Measurements from ENCODE around the gene RASSF8. TPM values are rescaled to one million over a fixed set of nuclear protein-coding genes. Genes with fewer than 3 reads are reported as not detected.
A peak's percentile ranks its signal among the peaks of the same experiment; 100 is the strongest.

The RASSF8 gene
- total RNA-seq, 1 experiment from 2014 or later, result 51.2 TPM

GRCh38 chr12:26026713-26027112 lies 68.2 kb downstream of the RASSF8 start:
- H3K36me3 ChIP-seq (ENCODE audit: low read depth, low read length), result no peaks in the 10 kb centered on the region
- H3K4me3 ChIP-seq (ENCODE audit: low read length), result no peak overlapping the region
- DNase-seq, result no peak
- CTCF ChIA-PET, result no interaction called here
- no peak overlapping the region for H3K27ac ChIP-seq (ENCODE audit: low read length)
- peaks cover 13% of the 10 kb centered on the region; the same call in 1 of the 2 replicates for H4K20me1 ChIP-seq (ENCODE audit: low read length)
- ATAC-seq, result no peak
- H3K27me3 ChIP-seq (ENCODE audit: low read length), result no peaks in the 10 kb centered on the region
- H3K9me3 ChIP-seq (ENCODE audit: low read length), result no peaks in the 10 kb centered on the region
- no peaks in the 10 kb centered on the region for H3F3A ChIP-seq (ENCODE audit: low read length, unreplicated experiment)
- intact Hi-C loops (cut with micrococcal nuclease), result loop anchor here (5.0 kb wide), 1 partner anchor 259 kb away; no protein-coding TSS in a partner anchor
- H2AFZ ChIP-seq (ENCODE audit: low read length), result no peak overlapping the region
- H3K79me2 ChIP-seq (ENCODE audit: low read length), result peaks cover 24% of the 10 kb centered on the region
- H3K4me1 ChIP-seq (ENCODE audit: insufficient read depth, low read length), result peaks cover 12% of the 10 kb centered on the region
- no peak overlapping the region for H3K9ac ChIP-seq (ENCODE audit: low read length)
- no TSS peak for BruUV-seq (replicated peaks)
- TF ChIP-seq CTCF (conservative IDR thresholded peaks at IDR 0.05; ENCODE audit: low read depth, low read length) (no peak), EZH2phosphoT487 (IDR thresholded peaks at IDR 0.05; ENCODE audit: borderline replicate concordance, low read length) (no peak), EZH2 (IDR thresholded peaks at IDR 0.05; ENCODE audit: low read length, unreplicated experiment) (no peak)
- POLR2A ChIA-PET (ENCODE audit: unreplicated experiment), result no interaction called here
- H3K9me2 ChIP-seq (replicated peaks; ENCODE audit: low read length), result no peaks in the 10 kb centered on the region
- no peak overlapping the region for H3K4me2 ChIP-seq (ENCODE audit: low read length)

- H3F3A ChIP-seq (ENCODE audit: low read length, unreplicated experiment), result no peaks in the 10 kb centered on the region
- H3K9ac ChIP-seq (ENCODE audit: low read length), result no peak overlapping the region
- H3K27me3 ChIP-seq (ENCODE audit: low read length), result no peaks in the 10 kb centered on the region
- peak; percentile 39 for ATAC-seq
- no peaks in the 10 kb centered on the region for H3K9me3 ChIP-seq (ENCODE audit: low read length)
- no peak overlapping the region for H3K4me2 ChIP-seq (ENCODE audit: low read length)
- H3K79me2 ChIP-seq (ENCODE audit: low read length), result peaks cover 26% of the 10 kb centered on the region
- POLR2A ChIA-PET (ENCODE audit: unreplicated experiment), result interaction anchor here (0.7 kb wide), 1 partner anchor 193 kb away, joined by 8 read pairs; no protein-coding TSS in a partner anchor
- TF ChIP-seq EZH2phosphoT487 (IDR thresholded peaks at IDR 0.05; ENCODE audit: borderline replicate concordance, low read length) (no peak), CTCF (conservative IDR thresholded peaks at IDR 0.05; ENCODE audit: low read depth, low read length) (no peak), EZH2 (IDR thresholded peaks at IDR 0.05; ENCODE audit: low read length, unreplicated experiment) (no peak)
- no peak overlapping the region for H2AFZ ChIP-seq (ENCODE audit: low read length)
- no peak overlapping the region for H3K4me3 ChIP-seq (ENCODE audit: low read length)
- intact Hi-C loops (cut with micrococcal nuclease), result loop anchor here (5.0 kb wide), 1 partner anchor 260 kb away; no protein-coding TSS in a partner anchor
- DNase-seq, result peak; percentile 35
- no TSS peak for BruUV-seq (replicated peaks)
- no peaks in the 10 kb centered on the region for H3K9me2 ChIP-seq (replicated peaks; ENCODE audit: low read length)
- no peak overlapping the region for H3K27ac ChIP-seq (ENCODE audit: low read length)
- H3K36me3 ChIP-seq (ENCODE audit: low read depth, low read length), result no peaks in the 10 kb centered on the region
- CTCF ChIA-PET, result no interaction called here
- peaks cover 19% of the 10 kb centered on the region for H3K4me1 ChIP-seq (ENCODE audit: insufficient read depth, low read length)
- peaks cover 13% of the 10 kb centered on the region; the same call in 1 of the 2 replicates for H4K20me1 ChIP-seq (ENCODE audit: low read length)
Observed at GRCh38 chr12:26027401-26027800, 68.9 kb downstream of the RASSF8 start.

- H3K9ac ChIP-seq (ENCODE audit: low read length), result no peak overlapping the region
- BruUV-seq (replicated peaks), result no TSS peak
- H3K79me2 ChIP-seq (ENCODE audit: low read length), result peaks cover 40% of the 10 kb centered on the region
- H3F3A ChIP-seq (ENCODE audit: low read length, unreplicated experiment), result no peaks in the 10 kb centered on the region
- H3K9me3 ChIP-seq (ENCODE audit: low read length), result no peaks in the 10 kb centered on the region
- no peaks in the 10 kb centered on the region for H3K9me2 ChIP-seq (replicated peaks; ENCODE audit: low read length)
- H3K36me3 ChIP-seq (ENCODE audit: low read depth, low read length), result no peaks in the 10 kb centered on the region
- no peak overlapping the region for H2AFZ ChIP-seq (ENCODE audit: low read length)
- peaks cover 29% of the 10 kb centered on the region for H3K4me1 ChIP-seq (ENCODE audit: insufficient read depth, low read length)
- DNase-seq (peak; percentile 85), ATAC-seq (peak; percentile 56)
- H3K4me3 ChIP-seq (ENCODE audit: low read length), result no peak overlapping the region
- TF ChIP-seq EZH2 (IDR thresholded peaks at IDR 0.05; ENCODE audit: low read length, unreplicated experiment) (no peak), CTCF (conservative IDR thresholded peaks at IDR 0.05; ENCODE audit: low read depth, low read length) (peak; percentile 97)
- no peaks in the 10 kb centered on the region for H3K27me3 ChIP-seq (ENCODE audit: low read length)
- intact Hi-C loops (cut with micrococcal nuclease), result loop anchor here (1.0 to 5.0 kb wide), 8 partner anchors 68 to 592 kb away; no protein-coding TSS in a partner anchor
- CTCF ChIA-PET, result interaction anchor here (0.7 kb wide), 1 partner anchor 33 kb away, joined by 3 read pairs; no protein-coding TSS in a partner anchor
- 0 out of 2 replicates have a peak overlapping the region, but pooled peaks have one; percentile 4 for H3K4me2 ChIP-seq (ENCODE audit: low read length)
- no peak overlapping the region for H3K27ac ChIP-seq (ENCODE audit: low read length)
- POLR2A ChIA-PET (ENCODE audit: unreplicated experiment), result no interaction called here
- peaks cover 13% of the 10 kb centered on the region; the same call in 1 of the 2 replicates for H4K20me1 ChIP-seq (ENCODE audit: low read length)
Observed at GRCh38 chr12:26028953-26029735, 70.7 kb downstream of the RASSF8 start.
